OCI-M1 (cell line): ENCODE measurements around the gene FLAD1.

Source experiments
- DNase-seq: peaks from one replicate; lab custom pipeline; 2025; lab: John Stamatoyannopoulos, UW

Gene FLAD1

DNA sequence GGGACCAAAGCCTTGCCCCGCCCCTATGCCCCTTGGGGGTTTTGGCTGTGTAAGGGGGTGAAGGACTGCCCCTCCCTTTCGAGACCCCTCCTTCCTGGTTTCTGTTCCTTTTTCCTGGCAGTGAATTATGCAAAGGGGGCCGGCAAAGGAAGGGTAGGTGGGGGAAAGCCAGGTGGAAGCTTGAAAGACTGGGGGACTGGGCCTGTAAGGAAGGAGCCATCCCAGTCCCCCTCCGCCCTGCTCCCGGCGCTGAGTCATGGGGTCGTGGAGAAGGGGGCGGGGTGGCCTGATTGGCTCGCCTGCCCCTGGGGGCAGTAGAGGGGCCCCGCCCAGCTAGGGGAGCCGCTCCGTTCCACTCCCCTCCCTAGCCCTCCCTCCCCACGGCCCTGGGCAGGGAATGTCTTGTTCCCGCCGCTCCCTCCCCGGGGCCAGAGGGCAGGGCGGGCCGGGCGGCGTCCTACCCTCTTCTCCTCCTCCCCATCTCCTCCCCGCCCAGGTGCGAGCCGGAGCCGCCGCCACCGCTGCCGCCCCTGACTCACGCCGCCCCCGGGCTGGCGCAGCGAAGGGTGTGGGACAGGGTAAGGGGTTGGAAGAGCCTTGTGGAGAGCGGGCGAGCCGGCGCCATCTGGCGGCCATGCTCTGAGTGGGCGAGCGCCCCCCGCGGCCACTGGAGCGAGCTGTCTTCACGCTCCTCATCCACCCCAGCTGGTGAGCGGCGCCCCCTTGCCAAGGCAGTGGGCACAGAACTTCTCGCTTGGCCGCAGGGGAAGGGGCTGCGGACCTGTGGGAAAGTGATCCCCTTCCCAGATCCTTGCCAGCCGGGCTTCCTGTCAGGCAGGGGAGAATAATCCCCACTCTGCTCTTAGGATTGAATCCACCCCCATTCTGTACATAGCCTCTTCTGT, 34.1 kb downstream of the FLAD1 start:
- peak; percentile 98 for DNase-seq

DNA sequence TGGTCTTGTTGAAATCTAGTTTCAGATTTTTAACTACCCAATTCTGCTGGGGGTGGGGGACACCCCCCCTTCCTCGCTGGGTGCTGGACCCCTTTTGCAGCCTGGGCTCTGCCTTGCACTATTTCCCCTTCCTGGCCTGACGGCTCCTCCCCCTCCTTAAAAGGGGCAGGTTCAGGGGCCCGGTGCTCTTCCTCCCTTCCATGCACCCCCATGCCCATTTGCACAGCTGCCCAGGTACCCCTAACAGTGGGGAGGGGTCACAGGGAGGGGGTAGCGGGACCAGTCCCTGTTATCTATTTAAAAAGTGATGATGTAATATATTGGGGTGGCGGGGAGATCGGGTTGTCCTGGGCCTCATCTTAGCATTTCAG, 34.8 kb downstream of the FLAD1 start:
- no peak for DNase-seq

GRCh38 chr1:155018617-155019348, 35.6 kb downstream of the FLAD1 start:
- DNase-seq, result no peak

GRCh38 chr1:155019377-155020245, 36.5 kb downstream of the FLAD1 start:
- no peak for DNase-seq

GRCh38 chr1:155022136-155022926, 39.2 kb downstream of the FLAD1 start:
- no peak for DNase-seq

- peak; percentile 47 for DNase-seq
Observed at GRCh38 chr1:155022927-155023236, 39.7 kb downstream of the FLAD1 start.

- no peak for DNase-seq
Observed at GRCh38 chr1:155023627-155024026, 40.5 kb downstream of the FLAD1 start.

GRCh38 chr1:155024315-155024714, 41.2 kb downstream of the FLAD1 start:
- DNase-seq, result no peak

GRCh38 chr1:155026154-155026553, 43.0 kb downstream of the FLAD1 start:
- DNase-seq, result no peak

DNA sequence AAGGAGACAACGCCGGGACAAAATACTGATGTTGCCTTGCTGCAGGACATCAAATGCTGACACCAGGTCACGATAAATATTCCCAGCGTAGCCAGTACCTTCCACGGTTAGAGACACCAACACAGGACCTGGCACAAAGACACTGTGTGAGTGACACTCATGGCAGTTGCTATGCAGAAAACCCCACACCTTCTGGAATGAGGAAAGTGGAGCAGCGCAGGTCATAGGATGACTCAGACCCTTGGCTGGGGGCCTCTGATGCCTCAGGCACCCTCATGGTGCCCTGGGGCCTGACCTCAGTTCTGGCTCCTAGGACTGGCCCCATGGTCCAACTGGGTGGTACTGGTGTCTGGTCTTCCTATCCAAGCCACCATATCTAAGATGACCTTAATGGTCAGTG, 43.4 kb downstream of the FLAD1 start:
- no peak for DNase-seq

DNA sequence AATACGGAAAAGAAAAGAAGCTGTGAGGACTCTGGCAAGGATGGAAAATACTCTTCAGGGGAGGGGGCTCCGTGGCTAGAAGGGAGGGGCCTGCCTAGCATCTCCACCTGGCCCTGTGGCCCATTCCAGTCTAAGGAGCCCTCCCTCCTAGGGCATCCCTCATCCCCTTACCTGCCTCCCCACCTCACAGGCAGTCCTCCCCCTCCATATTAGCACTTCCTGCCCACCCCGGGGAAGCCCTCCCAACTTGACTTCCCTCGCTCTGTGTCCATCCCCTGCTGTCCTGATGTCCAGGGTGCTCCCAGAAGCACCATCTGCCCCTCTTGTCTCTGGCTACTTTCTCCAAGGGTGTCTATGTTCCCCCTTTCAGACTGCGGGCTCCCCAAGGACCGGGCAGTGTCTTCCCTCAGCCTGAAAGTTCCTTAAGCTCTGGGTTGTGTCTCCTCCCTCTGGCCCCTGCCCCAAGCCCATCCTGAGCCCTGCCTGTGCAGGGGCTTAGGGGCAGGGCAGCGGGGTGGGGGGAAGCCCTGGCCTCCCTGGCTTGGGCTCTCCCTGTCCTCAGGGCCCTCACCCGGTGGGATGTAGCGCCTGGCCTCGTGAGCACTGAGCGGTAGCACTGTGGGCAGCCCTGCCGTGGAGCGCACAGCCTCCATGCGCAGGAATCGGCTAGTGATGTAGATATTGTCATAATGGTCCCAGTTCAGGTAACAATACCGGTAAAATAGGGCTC, 46.5 kb downstream of the FLAD1 start:
- DNase-seq, result no peak

DNA sequence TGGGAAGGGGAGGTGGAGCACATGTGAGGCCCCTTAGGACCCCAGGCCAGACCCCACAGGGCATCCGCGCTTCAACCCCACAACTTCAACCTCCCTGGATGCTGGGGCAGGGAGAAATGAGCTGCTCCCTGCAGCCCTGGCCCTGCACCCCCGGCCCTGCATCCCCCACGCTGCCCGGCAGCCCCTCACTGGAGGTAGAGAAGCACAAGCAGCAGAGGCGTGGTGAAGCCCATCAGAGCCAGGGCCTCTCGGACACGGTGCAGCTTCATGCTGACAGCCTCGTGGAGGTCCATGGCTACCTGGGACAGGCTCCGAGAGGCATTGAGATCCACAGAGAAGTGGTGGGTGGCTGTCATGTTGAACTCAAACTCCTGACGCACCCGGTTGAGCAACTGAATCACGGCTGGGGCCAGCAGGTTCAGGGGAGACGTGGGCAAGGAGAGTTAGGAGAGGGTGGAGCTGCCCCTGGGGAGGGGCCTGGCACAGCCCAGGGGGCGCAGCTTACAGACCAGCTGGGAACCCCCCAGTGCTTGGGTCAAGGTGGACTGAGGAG, 47.2 kb downstream of the FLAD1 start:
- no peak for DNase-seq

DNA sequence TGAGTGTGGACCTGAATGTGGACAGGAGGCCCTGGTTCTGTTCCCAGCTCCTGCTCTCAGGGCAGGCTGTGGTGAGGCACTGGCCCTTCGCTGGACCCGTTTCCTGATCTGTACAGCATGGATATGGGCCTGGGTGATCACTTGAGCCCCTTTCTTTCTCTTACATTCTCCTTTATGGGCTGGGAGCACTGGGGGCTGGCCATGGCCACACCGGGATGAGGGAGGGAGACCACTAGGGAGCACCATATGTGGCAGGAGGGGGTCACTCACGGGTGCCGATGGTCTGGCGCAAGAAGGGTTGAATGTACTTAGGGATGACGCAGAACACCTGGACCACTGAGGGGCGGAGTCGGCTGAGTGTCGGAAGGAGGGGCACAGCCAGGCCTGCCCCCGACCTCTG, 47.8 kb downstream of the FLAD1 start:
- DNase-seq, result no peak

DNA sequence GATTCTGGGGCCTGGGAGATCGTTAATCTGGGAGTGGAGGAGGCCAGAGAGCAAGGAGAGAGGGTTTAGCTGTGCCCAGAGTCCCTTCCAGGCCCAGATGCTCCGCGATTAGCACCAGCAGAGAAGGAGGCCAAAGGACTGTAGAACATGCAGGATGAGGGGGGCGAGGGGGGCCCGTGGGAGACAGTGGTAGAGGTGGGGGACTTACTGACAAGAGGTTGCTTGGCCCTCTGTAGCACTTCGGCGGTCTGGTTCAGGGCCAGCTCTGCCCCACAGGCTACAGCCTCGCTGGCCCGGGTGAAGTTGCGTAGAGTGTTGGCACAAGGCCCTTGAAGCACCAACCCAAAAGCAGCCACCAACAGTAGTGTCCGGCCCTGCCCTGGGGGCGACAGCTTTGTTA, 49.7 kb downstream of the FLAD1 start:
- no peak for DNase-seq

GRCh38 chr1:155033524-155033923, 50.4 kb downstream of the FLAD1 start, which contains the start of the genes DCST1 and DCST2:
TSS of gene DCST1 (plus strand) at chr1:155033824. CDS start at chr1:155034037, 213 bp downstream.
TSS of gene DCST2 (minus strand) at chr1:155033781. CDS start at chr1:155033701, 80 bp downstream.
- no peak for DNase-seq

- DNase-seq, result no peak
Observed at GRCh38 chr1:155034318-155035208, 51.4 kb downstream of the FLAD1 start.

DNA sequence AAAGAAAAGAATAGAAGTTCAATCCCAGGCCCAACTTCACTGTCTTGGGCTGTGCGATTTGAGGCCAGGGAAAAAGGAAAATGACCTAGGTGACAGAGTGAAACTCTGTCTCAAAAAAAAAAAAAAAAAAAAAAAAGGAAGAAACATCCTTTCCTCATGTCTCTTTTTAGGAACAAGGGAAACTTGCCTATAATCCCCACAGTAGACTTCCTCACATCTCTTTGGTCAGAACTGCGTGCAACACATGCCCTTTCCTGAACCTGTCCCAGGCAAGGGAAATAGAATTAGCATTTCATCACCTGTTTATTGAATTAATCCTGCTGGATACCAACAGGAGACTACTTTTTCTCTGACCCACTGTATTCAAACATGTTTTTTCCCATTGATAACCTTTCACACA, 52.8 kb downstream of the FLAD1 start:
- no peak for DNase-seq

- DNase-seq, result no peak
Observed at GRCh38 chr1:155037043-155037442, 53.9 kb downstream of the FLAD1 start.

- no peak for DNase-seq
Observed at GRCh38 chr1:155037851-155038441, 54.8 kb downstream of the FLAD1 start.
